MG63 (cell line): ENCODE results near the gene PKIG. TPM values are rescaled to one million over a fixed set of nuclear protein-coding genes. Genes with fewer than 3 reads are reported as not detected.

Source experiments
- DNase-seq: peaks from one replicate; pipeline ENCODE4 v3.0.0-alpha.2; 2020
- H3K27me3 ChIP-seq: fragments of 250-450 bp; sonication (Bioruptor Pico); 2 replicates; pipeline ENCODE4 v1.5.1; 2020; ENCODE audit warnings: mild to moderate bottlenecking, moderate library complexity
- H3K36me3 ChIP-seq: fragments of 250-450 bp; sonication (Bioruptor Pico); 2 replicates; pipeline ENCODE4 v1.5.1; 2020; ENCODE audit warnings: mild to moderate bottlenecking, moderate library complexity
- H3K4me3 ChIP-seq: fragments of 250-450 bp; sonication (Bioruptor Pico); 2 replicates; pipeline ENCODE4 v1.5.1; 2020; ENCODE audit warnings: mild to moderate bottlenecking, moderate library complexity
- H3K9me3 ChIP-seq: fragments of 250-450 bp; sonication (Bioruptor Pico); 2 replicates; pipeline ENCODE4 v1.5.1; 2020; ENCODE audit warnings: mild to moderate bottlenecking, moderate library complexity
- total RNA-seq: library from RNA; depleted of rRNA; stranded (reverse); fragments of >200 nt; shearing (Covaris generic); gene quantifications from 2 replicates; pipeline ENCODE4 v1.2.3, GENCODE V29; 2014; ENCODE audit warnings: low replicate concordance

PKIG gene
- total RNA-seq, 1 experiment from 2014 or later = 73.0 TPM

DNA sequence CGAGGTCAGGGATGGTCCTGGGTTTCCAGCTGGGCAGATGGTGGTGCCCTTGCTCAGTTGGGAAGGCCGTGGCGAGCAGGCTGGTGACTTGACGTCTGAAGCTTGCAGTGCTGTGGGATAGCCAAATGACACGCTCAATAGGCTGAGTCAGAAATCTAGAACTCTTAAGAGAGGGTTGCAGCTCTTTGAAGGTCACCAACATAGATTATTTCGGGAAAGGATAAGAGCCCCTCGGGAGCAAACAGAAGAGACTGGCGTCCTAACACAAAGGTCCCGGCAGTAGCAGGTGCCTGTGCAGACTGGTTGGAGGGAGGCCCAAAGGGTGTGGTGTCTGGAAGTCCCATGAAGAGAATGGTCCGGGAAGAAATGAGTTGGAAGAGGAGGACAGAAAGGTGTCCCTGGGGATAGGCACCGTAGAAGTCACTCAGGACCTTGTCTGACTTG lies 18.4 kb downstream of the PKIG start:
- Histone ChIP-seq H3K4me3 (no peak overlapping the region), H3K27me3 (no peaks in the 10 kb centered on the region), H3K9me3 (no peaks in the 10 kb centered on the region), H3K36me3 (peaks cover 16% of the 10 kb centered on the region)
- peak; percentile 56 for DNase-seq

DNA sequence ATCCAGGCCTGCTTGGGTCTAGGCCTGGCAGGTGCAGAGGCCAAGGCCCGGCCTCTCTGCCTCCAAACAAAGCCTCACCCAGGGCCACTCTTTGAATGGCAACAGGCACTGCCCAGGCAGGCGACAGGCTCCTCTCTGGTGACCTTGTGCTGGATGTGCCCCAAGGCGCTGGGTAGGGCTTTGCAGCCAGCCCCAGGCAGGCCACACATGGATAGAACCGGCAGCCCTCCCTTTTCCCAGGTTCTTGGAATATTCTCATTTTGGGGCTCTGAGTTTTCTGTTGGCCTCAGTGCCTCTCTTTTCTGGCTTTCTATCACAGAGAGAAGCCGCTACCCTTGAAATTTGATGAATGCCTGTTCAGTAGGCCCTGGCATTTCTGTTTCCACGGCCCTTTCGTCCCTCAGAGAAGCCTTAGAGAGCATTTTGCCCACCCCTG lies 18.9 kb downstream of the PKIG start:
- peaks cover 14% of the 10 kb centered on the region for H3K36me3 ChIP-seq
- no peaks in the 10 kb centered on the region for H3K27me3 ChIP-seq
- no peak overlapping the region for H3K4me3 ChIP-seq
- no peaks in the 10 kb centered on the region for H3K9me3 ChIP-seq
- DNase-seq = no peak

DNA sequence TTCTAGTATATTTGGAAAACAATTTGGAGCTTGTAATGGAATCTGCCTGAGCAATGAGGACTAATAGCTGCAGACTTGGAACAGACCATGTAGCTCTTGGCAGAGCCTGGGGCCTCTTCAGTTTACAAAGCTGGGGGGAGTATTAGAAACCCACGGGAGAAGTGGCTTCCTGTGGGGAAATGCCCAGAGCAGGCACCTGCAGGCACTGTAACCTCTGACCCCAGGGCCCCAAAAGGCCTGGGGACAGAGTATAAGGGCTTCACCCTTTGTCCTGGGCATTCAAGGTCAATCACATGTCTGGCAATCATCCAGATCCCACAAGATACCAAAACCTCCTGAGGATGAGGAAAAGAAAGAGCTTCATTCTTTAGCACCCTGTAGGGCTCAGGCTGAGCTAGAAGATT lies 19.4 kb downstream of the PKIG start:
- Histone ChIP-seq H3K27me3 (no peaks in the 10 kb centered on the region), H3K4me3 (no peak overlapping the region), H3K9me3 (peaks cover 5% of the 10 kb centered on the region), H3K36me3 (peaks cover 15% of the 10 kb centered on the region)
- DNase-seq = peak; percentile 86

DNA sequence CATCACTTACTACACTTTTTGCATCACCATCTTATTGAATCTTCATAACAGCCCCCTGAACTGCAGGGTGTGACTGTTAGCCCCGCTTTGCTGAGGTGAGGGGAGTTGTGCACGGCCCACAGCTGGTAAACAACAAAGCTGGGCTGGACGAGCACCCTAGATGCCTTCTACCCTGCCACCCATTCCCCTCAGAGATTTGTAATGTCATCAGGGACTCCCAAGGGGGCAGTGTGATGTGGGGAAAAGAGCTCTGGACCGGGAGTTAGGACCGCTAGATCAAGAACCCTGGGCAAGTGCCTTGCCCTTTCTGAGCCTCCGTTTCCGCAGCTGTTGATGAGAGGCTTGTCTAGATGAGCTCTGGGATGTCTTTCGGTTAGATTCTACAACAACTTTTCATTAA lies 20.9 kb downstream of the PKIG start:
- Histone ChIP-seq H3K36me3 (peaks cover 17% of the 10 kb centered on the region), H3K4me3 (no peak overlapping the region), H3K9me3 (peaks cover 6% of the 10 kb centered on the region), H3K27me3 (no peaks in the 10 kb centered on the region)
- no peak for DNase-seq

DNA sequence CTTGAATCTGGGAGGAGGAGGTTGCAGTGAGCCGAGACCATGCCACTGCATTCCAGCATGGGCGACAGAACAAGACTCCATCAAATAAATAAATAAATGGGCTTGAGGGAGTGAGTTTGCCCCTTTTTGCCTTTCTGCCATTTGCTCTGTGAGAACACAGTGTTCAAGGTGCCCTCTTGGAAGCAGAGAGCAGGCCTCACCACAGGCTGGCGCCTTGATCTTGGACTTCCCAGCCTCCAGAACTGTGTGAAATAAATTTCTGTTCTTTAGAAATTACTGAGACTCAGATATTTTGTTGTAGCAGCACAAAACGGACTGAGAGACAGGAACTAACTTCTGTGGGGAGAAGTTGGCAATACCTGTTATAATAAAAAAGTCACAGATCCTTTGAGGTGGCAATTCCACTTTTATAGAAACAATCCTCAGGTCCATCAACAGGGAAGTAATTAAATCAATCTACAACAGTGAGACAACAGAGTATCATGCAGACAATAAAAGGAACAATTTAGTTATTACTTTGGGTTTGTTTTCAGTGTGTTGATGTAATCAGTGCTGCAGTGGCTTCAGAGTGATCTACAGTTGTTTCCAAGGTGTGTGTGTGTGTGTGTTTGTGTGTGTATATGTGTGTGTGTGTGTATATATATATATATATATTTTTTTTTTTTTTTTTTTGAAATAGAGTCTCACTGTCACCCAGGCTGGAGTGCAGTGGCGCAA lies 24.5 kb downstream of the PKIG start:
- H3K27me3 ChIP-seq = no peaks in the 10 kb centered on the region
- H3K36me3 ChIP-seq = peaks cover 10% of the 10 kb centered on the region

DNA sequence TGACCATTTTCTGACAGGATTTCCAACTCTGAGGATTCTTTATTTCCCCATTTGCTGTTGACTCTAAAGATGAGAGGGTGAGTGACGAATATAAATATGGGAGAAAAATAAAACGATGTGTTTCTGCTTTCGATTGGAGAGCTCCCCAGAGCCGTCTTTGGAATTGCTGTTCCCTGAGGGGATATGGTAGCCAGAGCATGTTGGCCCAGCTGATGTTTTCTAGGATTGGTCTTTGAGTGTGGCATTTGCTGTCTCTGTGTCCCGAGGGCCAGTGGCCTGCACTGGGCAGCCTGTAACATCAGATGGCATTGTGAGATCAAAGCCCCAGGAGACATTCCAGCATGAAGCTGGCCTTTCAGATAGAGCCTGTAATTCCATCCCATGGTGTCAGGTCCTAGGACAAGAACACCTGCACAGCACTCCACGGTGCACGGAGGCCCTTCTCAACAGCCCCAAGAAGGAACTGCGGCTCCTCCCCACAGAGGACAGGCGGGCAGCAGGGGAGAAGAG lies 26.7 kb downstream of the PKIG start:
- Histone ChIP-seq H3K36me3 (peaks cover 13% of the 10 kb centered on the region), H3K27me3 (no peaks in the 10 kb centered on the region), H3K9me3 (peaks cover 6% of the 10 kb centered on the region), H3K4me3 (no peak overlapping the region)
- DNase-seq = no peak

More for the DNA sequence above, 24.5 kb downstream of the PKIG start:
- no peak overlapping the region for H3K4me3 ChIP-seq
- H3K9me3 ChIP-seq = peaks cover 6% of the 10 kb centered on the region
- DNase-seq = no peak

DNA sequence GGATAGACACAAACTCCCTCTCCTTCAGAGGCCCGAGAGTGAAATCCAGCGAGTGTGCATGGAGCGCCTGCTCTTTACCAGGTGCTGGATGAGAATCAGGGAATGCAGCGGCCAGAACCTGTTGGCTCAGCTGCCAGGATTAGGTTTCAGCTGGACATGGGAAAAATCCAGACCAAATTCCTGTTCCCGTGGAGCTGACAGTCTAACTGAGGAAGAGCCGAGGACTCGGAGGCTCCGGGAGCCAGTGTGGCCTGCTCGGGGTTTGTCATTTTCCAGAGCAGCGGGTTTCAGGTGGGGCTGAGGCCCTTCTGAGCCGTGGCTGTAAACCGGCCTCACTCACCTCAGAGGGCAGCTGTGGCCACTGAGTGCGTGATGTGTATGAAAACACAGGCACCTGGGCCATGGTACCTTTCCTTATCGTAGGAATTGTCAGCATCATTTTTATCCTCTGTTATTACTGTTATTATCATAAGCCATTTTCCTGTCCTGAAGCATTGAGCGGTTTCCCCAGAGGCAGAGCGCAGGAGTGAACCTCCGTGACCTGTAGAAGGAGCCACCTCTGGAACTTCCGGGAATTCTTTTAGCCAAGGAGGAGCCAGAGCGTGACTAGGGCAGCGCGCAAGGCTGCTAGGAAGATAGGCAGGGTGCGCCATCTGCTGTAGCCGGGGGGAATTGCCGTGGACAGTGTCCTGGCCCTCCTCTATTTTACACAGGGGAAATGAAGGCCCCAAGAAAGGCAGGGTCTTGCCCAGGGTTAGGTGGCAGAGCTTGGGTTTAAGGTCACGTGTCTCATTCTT lies 27.3 kb downstream of the PKIG start:
- Histone ChIP-seq H3K9me3 (peaks cover 6% of the 10 kb centered on the region), H3K36me3 (peaks cover 19% of the 10 kb centered on the region), H3K27me3 (no peaks in the 10 kb centered on the region), H3K4me3 (no peak overlapping the region)
- DNase-seq = peak; percentile 84

DNA sequence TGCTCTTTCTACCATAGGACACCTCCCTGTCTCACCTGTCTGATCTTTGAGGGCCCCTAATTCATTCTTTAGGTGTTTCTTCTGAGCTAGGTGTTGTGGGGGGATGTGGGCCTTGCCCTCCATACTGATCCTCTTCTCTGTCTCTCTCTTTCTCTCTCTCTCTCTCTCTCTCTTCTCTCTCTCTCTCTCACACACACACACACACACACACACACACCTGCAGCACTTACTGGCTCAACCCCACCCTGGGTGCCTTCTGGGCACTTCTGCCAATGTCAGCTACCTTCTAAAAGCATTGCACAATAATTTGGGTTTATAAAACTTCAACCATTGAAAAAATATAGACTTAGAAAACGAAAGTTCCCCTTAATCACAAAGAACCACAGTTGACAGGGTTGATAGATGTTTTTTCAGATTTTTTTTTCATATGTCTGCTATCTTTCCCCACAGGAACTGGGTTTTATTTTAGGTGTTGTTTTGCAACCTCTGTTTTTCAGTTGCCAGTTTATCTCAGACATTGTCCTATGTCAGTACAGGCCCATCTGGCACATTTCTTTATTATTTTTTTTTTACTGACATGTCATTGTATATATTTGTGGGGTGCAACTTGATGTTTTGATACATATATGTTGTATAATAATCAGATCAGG lies 28.1 kb downstream of the PKIG start:
- peaks cover 6% of the 10 kb centered on the region for H3K9me3 ChIP-seq
- no peak for DNase-seq
- H3K36me3 ChIP-seq = peaks cover 24% of the 10 kb centered on the region
- no peak overlapping the region for H3K4me3 ChIP-seq
- H3K27me3 ChIP-seq = no peaks in the 10 kb centered on the region

DNA sequence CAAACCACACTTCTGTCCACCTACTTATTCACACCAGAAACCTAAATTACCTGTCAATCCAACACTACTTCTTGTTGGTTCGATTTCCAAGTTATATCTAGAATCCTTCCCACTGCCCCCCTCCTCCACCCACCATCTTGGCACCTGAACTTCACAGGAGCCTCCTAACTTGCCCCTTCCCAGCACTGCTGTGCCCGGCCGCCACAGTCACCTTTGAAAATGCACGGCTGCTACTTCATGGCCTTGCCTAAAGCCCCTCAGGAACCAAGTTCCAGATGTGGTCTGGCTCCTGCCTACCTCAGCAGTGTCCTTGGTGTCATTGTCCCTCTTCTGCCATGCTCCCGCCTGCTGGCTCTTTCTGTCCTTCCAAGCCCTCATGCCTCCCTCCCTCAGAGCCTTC lies 31.2 kb downstream of the PKIG start:
- Histone ChIP-seq H3K36me3 (peaks cover 51% of the 10 kb centered on the region), H3K27me3 (no peaks in the 10 kb centered on the region)
- no peak for DNase-seq

DNA sequence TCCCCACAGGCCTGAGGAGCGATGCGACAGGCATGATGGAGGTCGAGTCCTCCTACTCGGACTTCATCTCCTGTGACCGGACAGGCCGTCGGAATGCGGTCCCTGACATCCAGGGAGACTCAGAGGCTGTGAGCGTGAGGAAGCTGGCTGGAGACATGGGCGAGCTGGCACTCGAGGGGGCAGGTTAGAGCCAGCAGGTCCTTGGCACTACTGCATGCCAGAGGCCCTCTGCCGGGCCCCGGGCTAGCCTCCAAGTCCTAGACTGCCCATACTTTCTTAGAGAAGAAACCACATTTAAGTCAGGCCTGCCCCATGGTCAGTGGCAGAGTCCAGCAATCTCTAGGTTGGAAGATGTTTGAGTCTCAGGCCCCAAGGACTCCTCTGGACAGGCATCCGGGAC lies 32.1 kb downstream of the PKIG start:
- Histone ChIP-seq H3K27me3 (no peaks in the 10 kb centered on the region), H3K9me3 (no peaks in the 10 kb centered on the region), H3K36me3 (peaks cover 59% of the 10 kb centered on the region), H3K4me3 (no peak overlapping the region)
- DNase-seq = peak; percentile 67

More for the DNA sequence above, 31.2 kb downstream of the PKIG start:
- Histone ChIP-seq H3K4me3 (no peak overlapping the region), H3K9me3 (no peaks in the 10 kb centered on the region)

DNA sequence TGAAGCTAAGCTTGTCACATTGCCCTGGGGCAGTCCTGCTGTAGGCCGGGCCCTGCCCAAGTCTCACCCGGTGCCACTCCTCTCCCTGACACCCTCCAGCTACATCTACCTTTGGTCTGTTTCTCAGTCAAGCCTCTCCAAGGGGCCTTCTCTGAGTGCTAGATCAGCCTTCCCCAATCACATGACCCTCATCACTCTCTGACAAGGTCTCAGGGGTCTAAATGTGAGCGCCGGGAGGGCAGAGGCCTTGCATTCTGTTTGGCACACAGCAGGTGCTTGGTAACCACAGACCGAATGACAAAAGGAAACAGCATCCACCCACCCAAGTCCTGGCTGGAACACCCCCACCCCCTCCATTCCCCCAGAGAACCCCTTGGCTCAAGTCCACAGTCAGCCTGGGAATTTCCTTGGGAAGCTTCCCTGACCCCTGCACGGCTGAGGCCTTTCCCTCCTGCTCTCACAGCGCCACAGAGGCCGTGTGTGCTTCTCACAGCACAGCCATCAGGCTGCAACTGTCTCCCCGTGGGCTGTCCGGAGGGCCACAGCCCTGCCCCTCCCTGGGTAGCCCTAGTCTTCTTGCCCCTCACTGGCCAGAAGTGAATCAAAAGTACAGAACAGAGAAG lies 32.9 kb downstream of the PKIG start:
- DNase-seq = no peak

DNA sequence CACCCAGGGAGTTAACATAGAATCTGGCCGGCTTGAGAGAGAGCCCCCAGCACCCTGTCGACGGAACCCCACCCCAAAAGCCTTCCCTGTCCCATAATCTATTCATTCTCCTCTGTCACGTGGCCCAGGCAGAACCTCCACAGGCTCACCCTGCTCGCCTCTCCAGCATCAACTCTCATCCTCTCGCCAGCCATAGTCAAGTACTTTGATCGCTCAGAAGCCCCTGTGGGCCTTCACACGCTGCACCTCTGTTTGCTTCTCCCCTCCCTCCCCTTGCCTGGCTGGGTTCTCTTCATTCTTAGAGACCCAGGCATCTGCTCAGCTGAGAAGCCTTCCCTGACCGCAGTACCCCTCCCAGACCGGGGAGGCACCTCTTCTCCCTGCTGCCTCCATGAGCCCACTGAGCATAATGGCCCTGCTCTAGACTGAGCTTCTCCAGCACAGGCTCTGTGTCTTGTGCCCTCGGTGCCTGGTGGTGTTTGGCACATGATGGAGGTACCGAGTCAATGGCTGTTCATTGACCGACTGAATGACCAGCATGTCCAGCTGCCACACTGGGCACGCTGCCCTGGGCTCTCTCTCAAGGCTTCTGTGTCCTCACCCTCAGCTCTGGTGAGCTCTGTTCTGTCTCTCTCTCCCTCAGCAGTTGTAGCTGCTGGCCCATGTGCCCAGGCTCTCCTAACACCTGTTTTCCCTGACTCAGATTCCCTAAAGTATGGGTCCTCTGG lies 33.7 kb downstream of the PKIG start:
- DNase-seq = no peak
- H3K4me3 ChIP-seq = no peak overlapping the region
- peaks cover 70% of the 10 kb centered on the region for H3K36me3 ChIP-seq
- no peaks in the 10 kb centered on the region for H3K9me3 ChIP-seq
- H3K27me3 ChIP-seq = no peaks in the 10 kb centered on the region

More for the DNA sequence above, 32.9 kb downstream of the PKIG start:
- H3K36me3 ChIP-seq = peaks cover 65% of the 10 kb centered on the region
- no peaks in the 10 kb centered on the region for H3K27me3 ChIP-seq
- no peaks in the 10 kb centered on the region for H3K9me3 ChIP-seq
- no peak overlapping the region for H3K4me3 ChIP-seq

DNA sequence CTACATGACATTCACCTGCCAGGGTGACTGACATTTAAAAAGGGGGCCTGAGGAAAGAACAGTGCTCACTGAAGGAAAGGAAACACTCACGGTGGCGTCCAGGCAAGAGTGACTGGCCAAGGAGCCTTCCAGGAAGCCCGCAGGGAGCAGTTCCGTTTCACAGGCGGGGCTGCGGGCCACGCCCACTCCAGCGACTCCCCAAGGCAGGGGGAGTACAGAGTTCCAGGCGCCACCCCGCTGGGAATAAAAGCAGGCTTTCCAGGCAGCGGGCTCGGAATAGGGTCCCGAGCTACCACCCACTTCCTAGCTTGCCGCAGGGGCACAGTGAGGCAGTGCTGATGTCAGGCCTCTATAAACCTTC lies 34.2 kb downstream of the PKIG start:
- Histone ChIP-seq H3K27me3 (no peaks in the 10 kb centered on the region), H3K4me3 (no peak overlapping the region), H3K9me3 (no peaks in the 10 kb centered on the region), H3K36me3 (peaks cover 70% of the 10 kb centered on the region)
- DNase-seq = no peak

DNA sequence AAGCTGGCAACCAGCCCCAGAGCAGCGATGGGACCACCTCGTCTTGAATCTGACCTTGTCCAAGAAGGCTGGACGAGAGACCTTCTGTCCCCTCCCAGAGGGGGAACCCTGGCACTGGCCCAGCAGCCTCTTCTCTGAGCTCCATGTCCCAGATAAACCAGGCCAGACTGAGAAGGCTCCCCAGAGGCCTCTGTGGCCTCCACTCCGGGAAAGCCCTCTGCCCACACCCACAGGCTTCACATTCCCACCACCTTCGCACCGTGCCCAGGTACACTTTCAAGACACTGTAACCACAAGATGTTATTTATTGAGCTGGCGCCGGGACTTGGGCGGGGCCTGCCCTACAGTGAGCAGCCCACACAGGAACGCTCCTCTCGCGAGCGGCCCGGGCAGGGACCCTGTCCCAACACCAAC lies 35.9 kb downstream of the PKIG start:
- DNase-seq = no peak
- no peak overlapping the region for H3K4me3 ChIP-seq
- H3K36me3 ChIP-seq = peaks cover 83% of the 10 kb centered on the region
- H3K9me3 ChIP-seq = peaks cover 3% of the 10 kb centered on the region; the same call in 1 of the 2 replicates
- no peaks in the 10 kb centered on the region for H3K27me3 ChIP-seq

DNA sequence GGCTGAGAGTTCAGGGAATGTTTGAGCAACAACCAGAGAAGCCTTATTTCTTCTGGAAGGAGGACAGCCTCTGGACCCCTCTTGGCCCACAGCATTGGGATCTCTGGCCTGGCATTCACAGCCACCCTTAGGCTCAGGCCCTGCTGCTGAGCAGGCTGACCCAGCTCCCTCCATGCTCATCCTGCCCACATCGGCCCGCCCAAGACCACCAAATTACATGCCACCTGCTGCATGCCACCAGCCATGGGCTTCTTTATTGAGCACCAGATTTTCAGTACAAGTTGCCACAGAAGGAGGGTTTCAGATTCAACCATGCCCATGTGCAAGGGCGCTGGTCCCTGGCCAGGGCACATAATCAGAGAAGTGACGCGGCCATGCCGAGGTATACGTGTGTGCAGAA lies 36.9 kb downstream of the PKIG start:
- H3K27me3 ChIP-seq = no peaks in the 10 kb centered on the region
- peaks cover 76% of the 10 kb centered on the region for H3K36me3 ChIP-seq
- DNase-seq = no peak
- no peak overlapping the region for H3K4me3 ChIP-seq
- H3K9me3 ChIP-seq = peaks cover 6% of the 10 kb centered on the region; the same call in 1 of the 2 replicates

DNA sequence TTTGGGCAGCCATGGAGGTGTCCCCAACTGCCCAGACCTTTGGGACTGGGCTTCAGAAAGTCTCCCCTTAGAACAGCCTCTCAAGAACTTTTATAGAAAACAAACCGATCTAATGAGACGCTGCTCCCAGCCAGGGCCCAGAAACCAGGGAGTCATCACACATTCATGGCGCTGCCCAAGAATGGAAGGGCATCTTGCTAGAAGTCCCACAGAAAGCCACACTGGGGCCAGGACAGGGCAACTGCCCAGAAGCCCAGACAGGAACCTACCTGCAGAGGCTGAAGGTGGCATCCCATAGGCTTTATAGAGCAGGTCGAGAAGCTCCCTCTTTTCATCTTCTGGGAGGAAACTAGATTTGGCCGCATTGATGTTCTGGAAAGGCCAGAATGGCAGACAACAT lies 37.7 kb downstream of the PKIG start:
- peaks cover 77% of the 10 kb centered on the region for H3K36me3 ChIP-seq
- no peak for DNase-seq
- no peak overlapping the region for H3K4me3 ChIP-seq
- H3K9me3 ChIP-seq = peaks cover 6% of the 10 kb centered on the region; the same call in 1 of the 2 replicates
- H3K27me3 ChIP-seq = no peaks in the 10 kb centered on the region
